GM12878 (cell line): ENCODE measurements around the gene MGLL. TPM values are rescaled to one million over a fixed set of nuclear protein-coding genes. Genes with fewer than 3 reads are reported as not detected.

ENCODE experiments used
- ATAC-seq: fragments of 200-7000 bp; cut with Tn5 transposase; 3 replicates; pipeline ENCODE4 v1.9.1; 2020; ENCODE audit warnings: mild to moderate bottlenecking, moderate library complexity
- BruUV-seq: library from RNA; stranded (reverse); fragments of 400-500 nt; replicated peaks from 2 replicates; lab custom pipeline; 2021; lab: Mats Ljungman, UMichigan
- CTCF ChIA-PET: fragments of 300-600 bp; sonication (Branson Sonifier 250); formaldehyde crosslinking; extraction: SDS; loops from one replicate; lab custom pipeline; 2021; ENCODE audit warnings: inconsistent platforms; lab: Yijun Ruan, JAX
- POLR2A ChIA-PET: fragments of 350-600 bp; formaldehyde crosslinking; extraction: SDS; loops from one replicate; lab custom pipeline; 2021; ENCODE audit warnings: inconsistent platforms; lab: Charles Lee
- RAD21 ChIA-PET: fragments of 300-600 bp; sonication (Branson Sonifier 250); formaldehyde crosslinking; loops from one replicate; lab custom pipeline; 2023; ENCODE audit warnings: antibody characterized with exemption; ENCODE audit not compliant: unreplicated experiment; lab: Charles Lee
- SMC1A ChIA-PET: fragments of 300-600 bp; sonication (Branson Sonifier 250); formaldehyde crosslinking; loops from one replicate; lab custom pipeline; 2023; ENCODE audit not compliant: unreplicated experiment, uncharacterized antibody; lab: Charles Lee
- DNase-seq: peaks from one replicate; pipeline ENCODE4 v3.0.0-alpha.2; 2011; ENCODE audit warnings: low read depth, low spot score
- FAIRE-seq: peaks from 3 replicates; lab custom pipeline; 2011; peaks lifted over from hg19 to GRCh38; lab: Jason Lieb, UNC
- H2AFZ ChIP-seq: 2 replicates; pipeline ENCODE4 v1.6.0; 2011; ENCODE audit warnings: low read depth, low read length, control low read depth; ENCODE audit not compliant: control insufficient read depth
- H3K27ac ChIP-seq: 2 replicates; pipeline ENCODE4 v1.5.1; 2011; ENCODE audit warnings: control low read depth; ENCODE audit not compliant: control insufficient read depth, insufficient read depth
- H3K27me3 ChIP-seq, 2 experiments: replicated peaks in 1 of 2; 2 replicates each; pipeline versions ENCODE4 v1.6.0 to v1.6.1; 2011; ENCODE audit warnings: low read length in 1 of 2; ENCODE audit not compliant: control insufficient read depth in 2 of 2, insufficient read depth in 2 of 2
- H3K36me3 ChIP-seq, 2 experiments: 2 replicates each; pipeline ENCODE4 v1.5.1; 2011; ENCODE audit warnings: low read length in 1 of 2; ENCODE audit not compliant: control insufficient read depth in 2 of 2, insufficient read depth in 2 of 2
- H3K4me1 ChIP-seq: 2 replicates; pipeline ENCODE4 v1.6.1; 2011; ENCODE audit warnings: mild to moderate bottlenecking, low read length, moderate library complexity, mixed read lengths; ENCODE audit not compliant: control insufficient read depth, insufficient read depth
- H3K4me2 ChIP-seq: 2 replicates; pipeline ENCODE4 v1.6.0; 2011; ENCODE audit warnings: control low read depth; ENCODE audit not compliant: control insufficient read depth, insufficient read depth
- H3K4me3 ChIP-seq: fragments of 200-600 bp; sonication (generic); 2 replicates; pipeline ENCODE4 v1.5.1; 2016
- H3K79me2 ChIP-seq: 2 replicates; pipeline ENCODE4 v1.6.0; 2011; ENCODE audit warnings: low read length; ENCODE audit not compliant: control insufficient read depth, insufficient read depth
- H3K9ac ChIP-seq: 2 replicates; pipeline ENCODE4 v1.8.0; 2011; ENCODE audit warnings: low read length, control low read depth, mixed read lengths; ENCODE audit not compliant: control insufficient read depth, insufficient read depth
- H3K9me3 ChIP-seq: replicated peaks from 3 replicates; pipeline ENCODE4 v1.5.1; 2011; ENCODE audit warnings: mild to moderate bottlenecking, low read length; ENCODE audit not compliant: control insufficient read depth, insufficient read depth
- H4K20me1 ChIP-seq: 2 replicates; pipeline ENCODE4 v1.6.0; 2011; ENCODE audit not compliant: control insufficient read depth, insufficient read depth
- CBX5 ChIP-seq: sonication (generic); IDR thresholded peaks from 2 replicates; pipeline ENCODE4 v1.6.1; 2016; ENCODE audit warnings: low read depth, moderate library complexity, mild to moderate bottlenecking, inconsistent platforms
- ESRRA ChIP-seq: IDR thresholded peaks from 2 replicates; pipeline ENCODE4 v1.6.1; 2012; ENCODE audit warnings: mild to moderate bottlenecking, low read length, improper control_type of control experiment
- JUNB ChIP-seq: IDR thresholded peaks from 2 replicates; pipeline ENCODE4 v1.6.1; 2016; ENCODE audit warnings: antibody characterized with exemption, mild to moderate bottlenecking
- RELB ChIP-seq: fragments of 450-650 bp; IDR thresholded peaks from 2 replicates; pipeline ENCODE4 v1.6.1; 2017; ENCODE audit warnings: low read depth, mild to moderate bottlenecking, moderate library complexity
- STAT3 ChIP-seq: IDR thresholded peaks from 2 replicates; pipeline ENCODE4 v1.6.1; 2011; ENCODE audit warnings: low read depth, low read length, improper control_type of control experiment
- WGBS: methylation state at CpG from one replicate; pipeline ENCODE4 v1.1.6; 2016; ENCODE audit warnings: low lambda C conversion rate; ENCODE audit not compliant: insufficient replicate concordance, insufficient coverage; ENCODE audit errors: missing lambda C conversion rate; 5-methylcytosine and 5-hydroxymethylcytosine counted together
- in situ Hi-C: fragments of 300-500 bp; cut with MboI; formaldehyde crosslinking; loops from 9 replicates; pipeline ENCODE4 v1.14.3; 2018; ENCODE audit warnings: mixed read lengths
- intact Hi-C: fragments of 100-400 bp; cut with micrococcal nuclease; formaldehyde crosslinking; loops from one replicate; pipeline ENCODE4 v1.14.2; 2022; ENCODE audit not compliant: unreplicated experiment
- polyA plus RNA-seq, 11 experiments: library from polyadenylated mRNA; depleted of rRNA in 4 of 11; unstranded in 6 of 11; stranded (reverse) in 5 of 11; fragments of >200 nt; fragmentation: Nextera tagmentation in 4 of 11; fragmentation: Illumina TruSeq in 1 of 11; extraction: Ambion mirVana in 4 of 11; extraction: Trizol in 1 of 11; gene quantifications; 1 replicate in 1 of 11; 2 replicates in 10 of 11; pipeline versions ENCODE4 v1.2.1 to v1.2.3, GENCODE V29; 2011 to 2016; ENCODE audit warnings: inconsistent platforms in 2 of 11, missing spikeins in 2 of 11, low read depth in 1 of 11
- total RNA-seq, 4 experiments: library from RNA; depleted of rRNA in 3 of 4; stranded (reverse); fragments of >200 nt in 3 of 4; fragmentation: Illumina TruSeq in 1 of 4; extraction: Trizol in 1 of 4; gene quantifications; 2 replicates each; pipeline versions ENCODE4 v1.2.1 to v1.2.3, GENCODE V29; 2013 to 2021

Gene MGLL
- total and polyA plus RNA-seq, 10 of the 15 experiments (the other 5 are each of a cell fraction or from before 2014, with no cell fraction given), result 44.9 to 177 (median 72.9) TPM

GRCh38 chr3:127829537-127829936 is 7.2 kb upstream of the MGLL start:
- Histone ChIP-seq H3K4me3 (no peak overlapping the region), H3K27ac (no peak overlapping the region), H3K36me3 (no peaks in the 10 kb centered on the region), H3K79me2 (no peaks in the 10 kb centered on the region), H3K9me3 (peaks cover 19% of the 10 kb centered on the region), H4K20me1 (no peaks in the 10 kb centered on the region), H3K4me2 (no peak overlapping the region), H3K4me1 (peaks cover 17% of the 10 kb centered on the region), H3K27me3 (no peaks in the 10 kb centered on the region), H2AFZ (no peak overlapping the region), H3K9ac (no peak overlapping the region)
- intact Hi-C loops (no loop called here), in situ Hi-C loops (no loop called here)
- no peak for FAIRE-seq
- POLR2A ChIA-PET, result interaction anchor here (1.0 to 1.3 kb wide), 2 partner anchors 9 to 78 kb away, joined by 4 read pairs; no protein-coding TSS in a partner anchor
- BruUV-seq, result no TSS peak
- RAD21 ChIA-PET, result interaction anchor here (0.8 to 1.2 kb wide), 3 partner anchors 9 to 80 kb away, joined by 3 to 6 read pairs (median 3); no protein-coding TSS in a partner anchor
- WGBS, result 0% methylated on average over 1 of the region's 1 CpG
- no peak for DNase-seq
- SMC1A ChIA-PET, result interaction anchor here (1.0 to 11.5 kb wide), 8 partner anchors 8 to 132 kb away, joined by 3 to 116 read pairs (median 4); no protein-coding TSS in a partner anchor
- CTCF ChIA-PET, result no interaction called here
- TF ChIP-seq CBX5 (peak; percentile 89; the same call in 1 of the 2 replicates), JUNB (0 out of 2 replicates have a peak, but pooled peaks have one; percentile 33), ESRRA (no peak), STAT3 (no peak), RELB (0 out of 2 replicates have a peak, but pooled peaks have one; percentile 32)
- no peak; the same call in 1 of the 3 replicates for ATAC-seq
